Suprapubic skin (tissue), 3 donors: ENCODE data around the gene FBXO48.

Experiments
- POLR2A ChIP-seq, 2 donors: fragments of 450-650 bp; IDR thresholded peaks; one replicate each; pipeline ENCODE4 v1.6.1; 2017; ENCODE audit warnings: antibody characterized with exemption in 2 of 2, mild to moderate bottlenecking in 2 of 2, moderate library complexity in 2 of 2
- TF ChIP-seq, protein P1 (sequence below), 2 donors: fragments of 200-600 bp in 1 of 2; fragments of 450-650 bp in 1 of 2; sonication (generic) in 1 of 2; IDR thresholded peaks; one replicate each; pipeline ENCODE4 v1.5.1; 2016 to 2019; ENCODE audit warnings: antibody characterized with exemption in 2 of 2, mild to moderate bottlenecking in 1 of 2, moderate library complexity in 1 of 2

DNA sequence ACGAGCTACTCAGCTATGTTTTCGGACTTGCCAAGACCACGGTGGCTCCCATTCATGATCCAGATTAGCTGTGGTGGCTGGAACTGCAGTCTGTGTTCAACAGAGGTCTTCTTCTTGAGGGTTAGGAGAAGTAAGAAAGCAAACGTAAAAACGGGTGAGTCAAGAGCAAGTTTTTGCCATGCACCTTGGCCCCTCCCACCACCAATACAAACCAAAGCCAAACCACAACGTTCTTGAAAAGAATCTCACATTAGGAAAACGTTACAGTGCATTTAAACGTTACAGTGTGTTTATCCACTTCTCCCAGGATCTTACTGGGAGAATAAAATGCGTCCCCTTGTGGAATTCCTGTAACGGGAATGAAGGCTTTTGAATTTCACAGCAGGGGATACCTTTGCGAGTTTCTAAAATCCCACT is 725 bp downstream of the FBXO48 start:
- TF ChIP-seq, protein P1, sequence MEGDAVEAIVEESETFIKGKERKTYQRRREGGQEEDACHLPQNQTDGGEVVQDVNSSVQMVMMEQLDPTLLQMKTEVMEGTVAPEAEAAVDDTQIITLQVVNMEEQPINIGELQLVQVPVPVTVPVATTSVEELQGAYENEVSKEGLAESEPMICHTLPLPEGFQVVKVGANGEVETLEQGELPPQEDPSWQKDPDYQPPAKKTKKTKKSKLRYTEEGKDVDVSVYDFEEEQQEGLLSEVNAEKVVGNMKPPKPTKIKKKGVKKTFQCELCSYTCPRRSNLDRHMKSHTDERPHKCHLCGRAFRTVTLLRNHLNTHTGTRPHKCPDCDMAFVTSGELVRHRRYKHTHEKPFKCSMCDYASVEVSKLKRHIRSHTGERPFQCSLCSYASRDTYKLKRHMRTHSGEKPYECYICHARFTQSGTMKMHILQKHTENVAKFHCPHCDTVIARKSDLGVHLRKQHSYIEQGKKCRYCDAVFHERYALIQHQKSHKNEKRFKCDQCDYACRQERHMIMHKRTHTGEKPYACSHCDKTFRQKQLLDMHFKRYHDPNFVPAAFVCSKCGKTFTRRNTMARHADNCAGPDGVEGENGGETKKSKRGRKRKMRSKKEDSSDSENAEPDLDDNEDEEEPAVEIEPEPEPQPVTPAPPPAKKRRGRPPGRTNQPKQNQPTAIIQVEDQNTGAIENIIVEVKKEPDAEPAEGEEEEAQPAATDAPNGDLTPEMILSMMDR (IDR thresholded peaks at IDR 0.05), result no peak
- no peak for TF ChIP-seq POLR2A (IDR thresholded peaks at IDR 0.05)
